ENCODE measurements around the gene FAM168B. TPM values are rescaled to one million over a fixed set of nuclear protein-coding genes. Genes with fewer than 3 reads are reported as not detected.
"Not testable (repeated sequence)": the region's sequence is repeated elsewhere in the genome, so short reads cannot be mapped to it uniquely, and the experiment has no call there.

FAM168B gene
- total RNA-seq, 2 donors from 2014 or later: 144 to 156 TPM

- no peak for ATAC-seq (ENCODE audit: insufficient number of reproducible peaks, low FRiP score, low read depth)
- Histone ChIP-seq H3K27ac (no peak overlapping the region), H3K36me3 (peaks cover 25% of the 10 kb centered on the region), H3K27me3 (replicated peaks; ENCODE audit: insufficient read depth) (no peaks in the 10 kb centered on the region), H3K4me1 (ENCODE audit: control insufficient read depth in 1 of 2, low read depth in 2 of 2) (no peaks in the 10 kb centered on the region), H3K4me3 (no peak overlapping the region), H3K9me3 (no peaks in the 10 kb centered on the region)
- no peak for TF ChIP-seq CTCF (IDR thresholded peaks at IDR 0.05)
- DNase-seq (ENCODE audit: low spot score): no peak
Observed at GRCh38 chr2:131077182-131077846, 15.9 kb downstream of the FAM168B start.

GRCh38 chr2:131076707-131077106, 16.6 kb downstream of the FAM168B start:
- no peak for ATAC-seq (ENCODE audit: insufficient number of reproducible peaks, low FRiP score, low read depth)
- H3K27me3 ChIP-seq (replicated peaks; ENCODE audit: insufficient read depth): no peaks in the 10 kb centered on the region
- H3K9me3 ChIP-seq: no peaks in the 10 kb centered on the region
- no peak overlapping the region for H3K27ac ChIP-seq
- DNase-seq (ENCODE audit: low spot score): no peak
- peaks cover 28% of the 10 kb centered on the region for H3K36me3 ChIP-seq
- TF ChIP-seq CTCF (IDR thresholded peaks at IDR 0.05): no peak
- no peak overlapping the region for H3K4me3 ChIP-seq
- no peaks in the 10 kb centered on the region for H3K4me1 ChIP-seq (ENCODE audit: control insufficient read depth in 1 of 2, low read depth in 2 of 2)

- not testable (repeated sequence) for H3K4me3 ChIP-seq; DNase-seq (ENCODE audit: low spot score); H3K9me3 ChIP-seq; H3K27ac ChIP-seq; ATAC-seq (ENCODE audit: insufficient number of reproducible peaks, low FRiP score, low read depth); H3K27me3 ChIP-seq (replicated peaks; ENCODE audit: insufficient read depth); H3K4me1 ChIP-seq (ENCODE audit: control insufficient read depth in 1 of 2, low read depth in 2 of 2)
- H3K36me3 ChIP-seq: peaks cover 30% of the 10 kb centered on the region
Observed at GRCh38 chr2:131075578-131075977, 17.7 kb downstream of the FAM168B start.

- not testable (repeated sequence) for H3K27ac ChIP-seq; DNase-seq (ENCODE audit: low spot score); H3K4me3 ChIP-seq; H3K27me3 ChIP-seq (replicated peaks; ENCODE audit: insufficient read depth); ATAC-seq (ENCODE audit: insufficient number of reproducible peaks, low FRiP score, low read depth); H3K9me3 ChIP-seq
- H3K4me1 ChIP-seq (ENCODE audit: control insufficient read depth in 1 of 2, low read depth in 2 of 2): peaks cover 2 to 12% of the 10 kb centered on the region in 2 donors
- peaks cover 12% of the 10 kb centered on the region for H3K36me3 ChIP-seq
Observed at GRCh38 chr2:131068172-131068571, 25.1 kb downstream of the FAM168B start.

- H3K27ac ChIP-seq: no peak overlapping the region
Observed at GRCh38 chr2:131067465-131068125, 25.7 kb downstream of the FAM168B start.

More at GRCh38 chr2:131067465-131068125, 25.7 kb downstream of the FAM168B start:
- H3K27me3 ChIP-seq (replicated peaks; ENCODE audit: insufficient read depth): no peaks in the 10 kb centered on the region
- no peaks in the 10 kb centered on the region for H3K9me3 ChIP-seq
- no peak for ATAC-seq (ENCODE audit: insufficient number of reproducible peaks, low FRiP score, low read depth)
- H3K4me3 ChIP-seq: no peak overlapping the region
- no peak for TF ChIP-seq CTCF (IDR thresholded peaks at IDR 0.05)
- peaks cover 12% of the 10 kb centered on the region for H3K36me3 ChIP-seq
- DNase-seq (ENCODE audit: low spot score): no peak
- H3K4me1 ChIP-seq (ENCODE audit: control insufficient read depth in 1 of 2, low read depth in 2 of 2): peaks cover 2 to 12% of the 10 kb centered on the region in 2 donors
